Measurements from ENCODE around the gene POLR2I.

DNA sequence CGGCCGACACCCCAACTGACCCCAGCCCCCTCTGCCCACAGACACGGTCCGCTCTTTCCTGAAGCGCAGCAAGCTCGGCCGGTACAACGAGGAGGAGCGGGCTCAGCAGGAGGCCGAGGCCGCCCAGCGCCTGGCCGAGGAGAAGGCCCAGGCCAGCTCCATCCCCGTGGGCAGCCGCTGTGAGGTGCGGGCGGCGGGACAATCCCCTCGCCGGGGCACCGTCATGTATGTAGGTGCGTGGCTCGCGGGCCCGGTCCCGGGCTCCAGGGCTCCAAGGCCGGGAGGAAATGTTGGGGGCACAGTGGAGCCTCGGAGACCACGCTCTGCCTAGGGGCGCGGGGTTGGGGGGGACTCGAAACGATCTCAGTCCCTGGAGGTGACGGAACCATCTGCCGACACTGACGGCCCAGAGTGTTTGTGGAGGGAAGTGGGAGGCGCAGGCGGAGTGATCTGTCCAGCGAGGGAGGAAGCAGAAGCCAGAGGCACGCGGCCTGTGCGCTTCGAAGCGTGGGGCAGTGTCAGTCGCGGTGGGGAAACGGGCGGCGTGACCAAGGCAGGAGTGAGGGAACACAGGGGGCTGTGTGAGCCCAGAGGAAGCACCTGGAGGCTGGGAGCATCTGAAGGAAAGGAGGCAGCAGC is 6.9 kb upstream of the POLR2I start:
- no peak for TF ChIP-seq EZH2 (optimal IDR thresholded peaks at IDR 0.05; ENCODE audit: low read depth, low read length)
- TF ChIP-seq, protein P1, sequence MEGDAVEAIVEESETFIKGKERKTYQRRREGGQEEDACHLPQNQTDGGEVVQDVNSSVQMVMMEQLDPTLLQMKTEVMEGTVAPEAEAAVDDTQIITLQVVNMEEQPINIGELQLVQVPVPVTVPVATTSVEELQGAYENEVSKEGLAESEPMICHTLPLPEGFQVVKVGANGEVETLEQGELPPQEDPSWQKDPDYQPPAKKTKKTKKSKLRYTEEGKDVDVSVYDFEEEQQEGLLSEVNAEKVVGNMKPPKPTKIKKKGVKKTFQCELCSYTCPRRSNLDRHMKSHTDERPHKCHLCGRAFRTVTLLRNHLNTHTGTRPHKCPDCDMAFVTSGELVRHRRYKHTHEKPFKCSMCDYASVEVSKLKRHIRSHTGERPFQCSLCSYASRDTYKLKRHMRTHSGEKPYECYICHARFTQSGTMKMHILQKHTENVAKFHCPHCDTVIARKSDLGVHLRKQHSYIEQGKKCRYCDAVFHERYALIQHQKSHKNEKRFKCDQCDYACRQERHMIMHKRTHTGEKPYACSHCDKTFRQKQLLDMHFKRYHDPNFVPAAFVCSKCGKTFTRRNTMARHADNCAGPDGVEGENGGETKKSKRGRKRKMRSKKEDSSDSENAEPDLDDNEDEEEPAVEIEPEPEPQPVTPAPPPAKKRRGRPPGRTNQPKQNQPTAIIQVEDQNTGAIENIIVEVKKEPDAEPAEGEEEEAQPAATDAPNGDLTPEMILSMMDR (IDR thresholded peaks at IDR 0.05; ENCODE audit: low read length) = no peak
- no peak for TF ChIP-seq EZH2phosphoT487 (IDR thresholded peaks at IDR 0.05; ENCODE audit: low read length)
